Dermis blood vessel endothelial cell (primary cell): ENCODE results near the gene CASR. TPM values are rescaled to one million over a fixed set of nuclear protein-coding genes. Genes with fewer than 3 reads are reported as not detected.

Source experiments
- DNase-seq: peaks from one replicate; pipeline ENCODE4 v3.0.0; 2010
- total RNA-seq: library from RNA; depleted of rRNA; stranded (reverse); fragments of >200 nt; gene quantifications from 2 replicates; pipeline ENCODE4 v1.2.3, GENCODE V29; 2014

The CASR gene
- total RNA-seq, 1 donor from 2014 or later, result not detected

GRCh38 chr3:122215592-122216298, 32.3 kb downstream of the CASR start:
- DNase-seq, result no peak

- DNase-seq, result no peak
These were observed 34.4 kb downstream of the CASR start for GRCh38 chr3:122217901-122218300.

GRCh38 chr3:122219242-122219872, 35.9 kb downstream of the CASR start:
- no peak for DNase-seq

GRCh38 chr3:122227036-122227781, 43.7 kb downstream of the CASR start:
- DNase-seq, result no peak

- no peak for DNase-seq
These were observed 46.7 kb downstream of the CASR start for GRCh38 chr3:122230174-122230573.

- no peak for DNase-seq
These were observed 48.1 kb downstream of the CASR start for GRCh38 chr3:122231465-122232157.

- DNase-seq, result no peak
These were observed 49.0 kb downstream of the CASR start for GRCh38 chr3:122232485-122232884.

- DNase-seq, result no peak
These were observed 49.9 kb downstream of the CASR start for GRCh38 chr3:122233101-122233952.

GRCh38 chr3:122234117-122234516, 50.6 kb downstream of the CASR start:
- DNase-seq, result no peak

- DNase-seq, result no peak
These were observed 51.7 kb downstream of the CASR start for GRCh38 chr3:122235147-122235546.

- no peak for DNase-seq
These were observed 55.6 kb downstream of the CASR start for GRCh38 chr3:122239112-122239511.

- no peak for DNase-seq
These were observed 62.2 kb downstream of the CASR start for GRCh38 chr3:122245513-122246174.

GRCh38 chr3:122246199-122246598, 62.7 kb downstream of the CASR start:
- no peak for DNase-seq

GRCh38 chr3:122247087-122247824, 63.8 kb downstream of the CASR start:
- no peak for DNase-seq

- no peak for DNase-seq
These were observed 64.3 kb downstream of the CASR start for GRCh38 chr3:122247825-122248185.

GRCh38 chr3:122251428-122251827, 68.0 kb downstream of the CASR start:
- DNase-seq, result no peak

- no peak for DNase-seq
These were observed 70.1 kb downstream of the CASR start for GRCh38 chr3:122253581-122253980.

GRCh38 chr3:122255757-122256439, 72.4 kb downstream of the CASR start:
- DNase-seq, result no peak

- DNase-seq, result no peak
These were observed 74.3 kb downstream of the CASR start for GRCh38 chr3:122257644-122258364.
